ENCODE data around the gene DKK3. TPM values are rescaled to one million over a fixed set of nuclear protein-coding genes. Genes with fewer than 3 reads are reported as not detected.

Gene DKK3
- total and polyA plus RNA-seq, 2 experiments from 2014 or later = 16.8 to 31.1 TPM

GRCh38 chr11:12001186-12001585 is 7.2 kb downstream of the DKK3 start:
- TF ChIP-seq STAT1 (IDR thresholded peaks at IDR 0.05; ENCODE audit: unreplicated experiment) (no peak), ETS1 (IDR thresholded peaks at IDR 0.05) (no peak), REST (IDR thresholded peaks at IDR 0.05; ENCODE audit: unreplicated experiment) (no peak), POLR2AphosphoS5 (IDR thresholded peaks at IDR 0.05; ENCODE audit: low read depth) (no peak), NANOG (IDR thresholded peaks at IDR 0.05; ENCODE audit: borderline replicate concordance) (no peak), ZNF331 (CRISPR knock-in tag; IDR thresholded peaks at IDR 0.05; ENCODE audit: low read depth) (no peak), JUNB (IDR thresholded peaks at IDR 0.05; ENCODE audit: unreplicated experiment) (no peak), CREB1 (CRISPR knock-in tag; IDR thresholded peaks at IDR 0.05; ENCODE audit: low read depth) (no peak), ZNF462 (CRISPR knock-in tag; IDR thresholded peaks at IDR 0.05) (no peak), CTCF (conservative IDR thresholded peaks at IDR 0.05; ENCODE audit: low read depth in 2 of 2) (no peak), EZH2phosphoT487 (IDR thresholded peaks at IDR 0.05; ENCODE audit: unreplicated experiment) (no peak), ZNF114 (CRISPR knock-in tag; IDR thresholded peaks at IDR 0.05) (no peak), EZH2 (IDR thresholded peaks at IDR 0.05; ENCODE audit: low read depth, unreplicated experiment) (no peak)

More at GRCh38 chr11:12001186-12001585, 7.2 kb downstream of the DKK3 start:
- peaks cover 3% of the 10 kb centered on the region; the same call in 1 of the 2 replicates for H3K79me2 ChIP-seq (replicated peaks; ENCODE audit: insufficient read depth)
- no peaks in the 10 kb centered on the region for H3K4me1 ChIP-seq (ENCODE audit: insufficient read depth)
- H3K9me2 ChIP-seq (ENCODE audit: insufficient read depth) = no peaks in the 10 kb centered on the region
- peaks cover 7% of the 10 kb centered on the region for H3K36me3 ChIP-seq (ENCODE audit: insufficient read depth)
- no peak overlapping the region for H3K4me2 ChIP-seq
- H3K9me3 Mint-ChIP-seq = no peaks in the 10 kb centered on the region
- no peaks in the 10 kb centered on the region for H3K27me3 Mint-ChIP-seq (ENCODE audit: insufficient read depth, low read depth, poor library complexity)
- no peaks in the 10 kb centered on the region for H3K4me1 Mint-ChIP-seq
- ATAC-seq (no peak), DNase-seq (ENCODE audit: low spot score) (no peak)
- H4K20me1 ChIP-seq (replicated peaks; ENCODE audit: insufficient read depth) = peaks cover 16% of the 10 kb centered on the region
- H3K4me3 ChIP-seq = no peak overlapping the region
- peaks cover 4% of the 10 kb centered on the region; the same call in 2 of the 3 replicates for H3K36me3 Mint-ChIP-seq (ENCODE audit: low read depth)
- no peak overlapping the region for H2AFZ ChIP-seq
- no peaks in the 10 kb centered on the region for H3K27me3 ChIP-seq (ENCODE audit: insufficient read depth)
- no peak overlapping the region for H3K4me3 Mint-ChIP-seq
- H3F3A ChIP-seq (replicated peaks; ENCODE audit: low read depth) = no peaks in the 10 kb centered on the region
- H3K27ac ChIP-seq (ENCODE audit: low read depth) = no peak overlapping the region
- no peak overlapping the region for H3K27ac Mint-ChIP-seq
